ENCODE data around the gene IL1RAP. TPM values are rescaled to one million over a fixed set of nuclear protein-coding genes. Genes with fewer than 3 reads are reported as not detected.

Gene IL1RAP
- total and polyA plus RNA-seq, 2 experiments from 2014 or later = 3.6 to 5.0 TPM

- Histone ChIP-seq H3K4me2 (no peak overlapping the region), H3F3A (replicated peaks; ENCODE audit: low read depth) (no peaks in the 10 kb centered on the region), H3K9me2 (ENCODE audit: insufficient read depth) (no peaks in the 10 kb centered on the region), H3K27me3 (ENCODE audit: insufficient read depth) (no peaks in the 10 kb centered on the region), H3K4me1 (ENCODE audit: insufficient read depth) (peaks cover 6% of the 10 kb centered on the region; the same call in 1 of the 2 replicates), H3K27ac (ENCODE audit: low read depth) (no peak overlapping the region), H3K79me2 (replicated peaks; ENCODE audit: insufficient read depth) (no peaks in the 10 kb centered on the region), H3K36me3 (ENCODE audit: insufficient read depth) (no peaks in the 10 kb centered on the region), H3K4me3 (no peak overlapping the region), H2AFZ (no peak overlapping the region), H4K20me1 (replicated peaks; ENCODE audit: insufficient read depth) (no peaks in the 10 kb centered on the region)
- H3K36me3 Mint-ChIP-seq (ENCODE audit: low read depth) = no peaks in the 10 kb centered on the region
- peaks cover 1% of the 10 kb centered on the region for H3K27me3 Mint-ChIP-seq (ENCODE audit: insufficient read depth, low read depth, poor library complexity)
- H3K4me1 Mint-ChIP-seq = peaks cover 33% of the 10 kb centered on the region
- no peak overlapping the region for H3K4me3 Mint-ChIP-seq
- no peak for DNase-seq (ENCODE audit: low spot score)
- H3K9me3 Mint-ChIP-seq = no peaks in the 10 kb centered on the region
- no peak for TF ChIP-seq ZNF114 (CRISPR knock-in tag; IDR thresholded peaks at IDR 0.05)
- TF ChIP-seq, protein P1, sequence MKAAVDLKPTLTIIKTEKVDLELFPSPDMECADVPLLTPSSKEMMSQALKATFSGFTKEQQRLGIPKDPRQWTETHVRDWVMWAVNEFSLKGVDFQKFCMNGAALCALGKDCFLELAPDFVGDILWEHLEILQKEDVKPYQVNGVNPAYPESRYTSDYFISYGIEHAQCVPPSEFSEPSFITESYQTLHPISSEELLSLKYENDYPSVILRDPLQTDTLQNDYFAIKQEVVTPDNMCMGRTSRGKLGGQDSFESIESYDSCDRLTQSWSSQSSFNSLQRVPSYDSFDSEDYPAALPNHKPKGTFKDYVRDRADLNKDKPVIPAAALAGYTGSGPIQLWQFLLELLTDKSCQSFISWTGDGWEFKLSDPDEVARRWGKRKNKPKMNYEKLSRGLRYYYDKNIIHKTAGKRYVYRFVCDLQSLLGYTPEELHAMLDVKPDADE (IDR thresholded peaks at IDR 0.05) = no peak
- no peak overlapping the region for H3K27ac Mint-ChIP-seq
- ATAC-seq = no peak
These were observed 54.2 kb downstream of the IL1RAP start for GRCh38 chr3:190568036-190568435.

DNA sequence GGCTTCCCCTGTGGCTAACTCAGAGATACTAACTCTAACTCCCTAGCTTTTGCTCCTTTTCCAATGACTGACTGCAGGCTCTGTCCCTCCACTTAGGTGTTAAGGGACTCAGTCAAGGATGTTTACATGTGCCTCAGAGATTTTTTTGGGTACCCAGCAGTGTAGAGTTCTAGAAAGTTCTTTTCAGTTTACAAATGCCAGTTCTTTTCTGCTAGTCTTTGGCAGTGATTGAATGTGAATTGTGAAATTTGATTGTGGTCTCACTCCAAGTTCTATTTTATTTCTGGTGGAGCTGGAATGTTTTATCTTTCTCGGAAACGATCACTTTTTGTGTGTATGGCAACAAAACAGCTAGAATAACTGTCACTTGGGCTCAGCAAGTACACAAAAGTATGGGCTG, 60.6 kb downstream of the IL1RAP start:
- Histone ChIP-seq H3K36me3 (ENCODE audit: insufficient read depth) (no peaks in the 10 kb centered on the region), H2AFZ (no peak overlapping the region), H3F3A (replicated peaks; ENCODE audit: low read depth) (no peaks in the 10 kb centered on the region), H4K20me1 (replicated peaks; ENCODE audit: insufficient read depth) (no peaks in the 10 kb centered on the region), H3K79me2 (replicated peaks; ENCODE audit: insufficient read depth) (no peaks in the 10 kb centered on the region), H3K27me3 (ENCODE audit: insufficient read depth) (no peaks in the 10 kb centered on the region), H3K9me2 (ENCODE audit: insufficient read depth) (no peaks in the 10 kb centered on the region), H3K4me3 (no peak overlapping the region), H3K27ac (ENCODE audit: low read depth) (no peak overlapping the region), H3K4me2 (no peak overlapping the region), H3K4me1 (ENCODE audit: insufficient read depth) (peaks cover 6% of the 10 kb centered on the region; the same call in 1 of the 2 replicates)
- peaks cover 5% of the 10 kb centered on the region; the same call in 2 of the 3 replicates for H3K36me3 Mint-ChIP-seq (ENCODE audit: low read depth)
- peaks cover 3% of the 10 kb centered on the region; the same call in 2 of the 3 replicates for H3K9me3 Mint-ChIP-seq
- TF ChIP-seq, protein P2, sequence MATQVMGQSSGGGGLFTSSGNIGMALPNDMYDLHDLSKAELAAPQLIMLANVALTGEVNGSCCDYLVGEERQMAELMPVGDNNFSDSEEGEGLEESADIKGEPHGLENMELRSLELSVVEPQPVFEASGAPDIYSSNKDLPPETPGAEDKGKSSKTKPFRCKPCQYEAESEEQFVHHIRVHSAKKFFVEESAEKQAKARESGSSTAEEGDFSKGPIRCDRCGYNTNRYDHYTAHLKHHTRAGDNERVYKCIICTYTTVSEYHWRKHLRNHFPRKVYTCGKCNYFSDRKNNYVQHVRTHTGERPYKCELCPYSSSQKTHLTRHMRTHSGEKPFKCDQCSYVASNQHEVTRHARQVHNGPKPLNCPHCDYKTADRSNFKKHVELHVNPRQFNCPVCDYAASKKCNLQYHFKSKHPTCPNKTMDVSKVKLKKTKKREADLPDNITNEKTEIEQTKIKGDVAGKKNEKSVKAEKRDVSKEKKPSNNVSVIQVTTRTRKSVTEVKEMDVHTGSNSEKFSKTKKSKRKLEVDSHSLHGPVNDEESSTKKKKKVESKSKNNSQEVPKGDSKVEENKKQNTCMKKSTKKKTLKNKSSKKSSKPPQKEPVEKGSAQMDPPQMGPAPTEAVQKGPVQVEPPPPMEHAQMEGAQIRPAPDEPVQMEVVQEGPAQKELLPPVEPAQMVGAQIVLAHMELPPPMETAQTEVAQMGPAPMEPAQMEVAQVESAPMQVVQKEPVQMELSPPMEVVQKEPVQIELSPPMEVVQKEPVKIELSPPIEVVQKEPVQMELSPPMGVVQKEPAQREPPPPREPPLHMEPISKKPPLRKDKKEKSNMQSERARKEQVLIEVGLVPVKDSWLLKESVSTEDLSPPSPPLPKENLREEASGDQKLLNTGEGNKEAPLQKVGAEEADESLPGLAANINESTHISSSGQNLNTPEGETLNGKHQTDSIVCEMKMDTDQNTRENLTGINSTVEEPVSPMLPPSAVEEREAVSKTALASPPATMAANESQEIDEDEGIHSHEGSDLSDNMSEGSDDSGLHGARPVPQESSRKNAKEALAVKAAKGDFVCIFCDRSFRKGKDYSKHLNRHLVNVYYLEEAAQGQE (IDR thresholded peaks at IDR 0.05; ENCODE audit: unreplicated experiment) = no peak
- TF ChIP-seq EZH2phosphoT487 (IDR thresholded peaks at IDR 0.05; ENCODE audit: unreplicated experiment) (no peak), STAT1 (IDR thresholded peaks at IDR 0.05; ENCODE audit: unreplicated experiment) (no peak), CTCF (conservative IDR thresholded peaks at IDR 0.05; ENCODE audit: low read depth in 2 of 2) (no peak), ZNF331 (CRISPR knock-in tag; IDR thresholded peaks at IDR 0.05; ENCODE audit: low read depth) (no peak)
- TF ChIP-seq, protein P1 (IDR thresholded peaks at IDR 0.05) = no peak
- DNase-seq (ENCODE audit: low spot score) = no peak
- no peak for ATAC-seq
- H3K4me1 Mint-ChIP-seq = peaks cover 13% of the 10 kb centered on the region
- H3K27me3 Mint-ChIP-seq (ENCODE audit: insufficient read depth, low read depth, poor library complexity) = no peaks in the 10 kb centered on the region
- no peak overlapping the region for H3K27ac Mint-ChIP-seq
- H3K4me3 Mint-ChIP-seq = no peak overlapping the region
